ENCODE measurements around the gene PAX7.
"Not testable (repeated sequence)": the region's sequence is repeated elsewhere in the genome, so short reads cannot be mapped to it uniquely, and the experiment has no call there.

GRCh38 chr1:18694289-18694688, 63.6 kb downstream of the PAX7 start:
- not testable (repeated sequence) for TF ChIP-seq CTCF (IDR thresholded peaks at IDR 0.05; ENCODE audit: low read depth, low read length); EZH2phosphoT487 (IDR thresholded peaks at IDR 0.05; ENCODE audit: low read depth)
